Limb (tissue), 2 donors: ENCODE measurements around the gene OPRD1.
"Not testable (repeated sequence)": the region's sequence is repeated elsewhere in the genome, so short reads cannot be mapped to it uniquely, and the experiment has no call there.

ENCODE experiments used
- DNase-seq, 2 donors: peaks; one replicate each; pipeline ENCODE4 v3.0.0-alpha.2; 2016; ENCODE audit errors: extremely low spot score in 2 of 2

The OPRD1 gene

GRCh38 chr1:28800324-28800723 lies 11.6 kb upstream of the OPRD1 start:
- DNase-seq, result no peak

GRCh38 chr1:28801461-28801860 lies 10.5 kb upstream of the OPRD1 start:
- DNase-seq, result no peak

- DNase-seq, result no peak
Measured at GRCh38 chr1:28803051-28803450, 8.9 kb upstream of the OPRD1 start.

- DNase-seq, result no peak
Measured at GRCh38 chr1:28803662-28804061, 8.3 kb upstream of the OPRD1 start.

GRCh38 chr1:28804071-28804470 lies 7.9 kb upstream of the OPRD1 start:
- no peak for DNase-seq

GRCh38 chr1:28807046-28807445 lies 4.9 kb upstream of the OPRD1 start:
- no peak for DNase-seq

- DNase-seq, result no peak
Measured at GRCh38 chr1:28807986-28808385, 4.0 kb upstream of the OPRD1 start.

GRCh38 chr1:28811369-28811765 lies 603 bp upstream of the OPRD1 start:
- no peak for DNase-seq

GRCh38 chr1:28812669-28813468 lies 899 bp downstream of the OPRD1 start:
- DNase-seq, result peak in 1 of 2 donors; percentile 34

- DNase-seq, result no peak
Measured at GRCh38 chr1:28813931-28814465, 2.0 kb downstream of the OPRD1 start.

GRCh38 chr1:28815533-28816185 lies 3.7 kb downstream of the OPRD1 start:
- peak in 1 of 2 donors; percentile 31 for DNase-seq

- no peak for DNase-seq
Measured at GRCh38 chr1:28817133-28817532, 5.2 kb downstream of the OPRD1 start.

GRCh38 chr1:28819020-28819419 lies 7.0 kb downstream of the OPRD1 start:
- no peak for DNase-seq

- DNase-seq, result no peak
Measured at GRCh38 chr1:28822799-28823198, 10.8 kb downstream of the OPRD1 start.

- DNase-seq, result not testable (repeated sequence)
Measured at GRCh38 chr1:28824061-28824460, 12.1 kb downstream of the OPRD1 start.

GRCh38 chr1:28828227-28828858 lies 16.4 kb downstream of the OPRD1 start:
- DNase-seq, result not testable (repeated sequence)

GRCh38 chr1:28830814-28831213 lies 18.8 kb downstream of the OPRD1 start:
- DNase-seq, result peak in 1 of 2 donors; percentile 33

GRCh38 chr1:28832966-28833365 lies 21.0 kb downstream of the OPRD1 start:
- DNase-seq, result no peak

- no peak for DNase-seq
Measured at GRCh38 chr1:28833381-28833780, 21.4 kb downstream of the OPRD1 start.

GRCh38 chr1:28835237-28835650 lies 23.3 kb downstream of the OPRD1 start:
- peak in 1 of 2 donors; percentile 40 for DNase-seq

- DNase-seq, result no peak
Measured at GRCh38 chr1:28836421-28836956, 24.5 kb downstream of the OPRD1 start.
